ENCODE results near the gene ARAP1.

The ARAP1 gene

GRCh38 chr11:72722050-72722748 lies 30.0 kb downstream of the ARAP1 start:
- H3K4me3 ChIP-seq (ENCODE audit: low read length) = no peak overlapping the region

GRCh38 chr11:72721689-72722049 lies 30.5 kb downstream of the ARAP1 start:
- WGBS (ENCODE audit: insufficient coverage, insufficient read length) = no CpG with 5 or more reads among the region's 13 CpGs
- H3K36me3 ChIP-seq (ENCODE audit: control insufficient read depth, insufficient read depth, low read length) = peaks cover 8% of the 10 kb centered on the region
- H3K27me3 ChIP-seq (ENCODE audit: control insufficient read depth, insufficient read depth, low read length) = no peaks in the 10 kb centered on the region
- no peak overlapping the region for H3K4me3 ChIP-seq (ENCODE audit: low read length)
- no peak overlapping the region for H3K27ac ChIP-seq (ENCODE audit: low read length)
- H3K4me1 ChIP-seq (ENCODE audit: control insufficient read depth, insufficient read depth, low read length) = peaks cover 1% of the 10 kb centered on the region; the same call in 1 of the 2 replicates
- H3K9me3 ChIP-seq (ENCODE audit: control insufficient read depth, insufficient read depth, low read length) = no peaks in the 10 kb centered on the region
- DNase-seq (ENCODE audit: low read depth, low spot score) = no peak

More at GRCh38 chr11:72722050-72722748, 30.0 kb downstream of the ARAP1 start:
- Histone ChIP-seq H3K27me3 (ENCODE audit: control insufficient read depth, insufficient read depth, low read length) (no peaks in the 10 kb centered on the region), H3K36me3 (ENCODE audit: control insufficient read depth, insufficient read depth, low read length) (peaks cover 7% of the 10 kb centered on the region), H3K9me3 (ENCODE audit: control insufficient read depth, insufficient read depth, low read length) (no peaks in the 10 kb centered on the region), H3K4me1 (ENCODE audit: control insufficient read depth, insufficient read depth, low read length) (peaks cover 1% of the 10 kb centered on the region; the same call in 1 of the 2 replicates), H3K27ac (ENCODE audit: low read length) (no peak overlapping the region)
- WGBS (ENCODE audit: insufficient coverage, insufficient read length) = no CpG with 5 or more reads among the region's 10 CpGs
- DNase-seq (ENCODE audit: low read depth, low spot score) = no peak

- Histone ChIP-seq H3K4me1 (ENCODE audit: control insufficient read depth, insufficient read depth, low read length) (peaks cover 1% of the 10 kb centered on the region; the same call in 1 of the 2 replicates), H3K9me3 (ENCODE audit: control insufficient read depth, insufficient read depth, low read length) (no peaks in the 10 kb centered on the region), H3K27me3 (ENCODE audit: control insufficient read depth, insufficient read depth, low read length) (no peaks in the 10 kb centered on the region), H3K36me3 (ENCODE audit: control insufficient read depth, insufficient read depth, low read length) (peaks cover 5% of the 10 kb centered on the region), H3K27ac (ENCODE audit: low read length) (no peak overlapping the region), H3K4me3 (ENCODE audit: low read length) (no peak overlapping the region)
- no peak for DNase-seq (ENCODE audit: low read depth, low spot score)
- no CpG with 5 or more reads among the region's 3 CpGs for WGBS (ENCODE audit: insufficient coverage, insufficient read length)
Measured at GRCh38 chr11:72721276-72721675, 30.9 kb downstream of the ARAP1 start.

- no CpG with 5 or more reads among the region's 4 CpGs for WGBS (ENCODE audit: insufficient coverage, insufficient read length)
- Histone ChIP-seq H3K4me3 (ENCODE audit: low read length) (no peak overlapping the region), H3K9me3 (ENCODE audit: control insufficient read depth, insufficient read depth, low read length) (no peaks in the 10 kb centered on the region), H3K4me1 (ENCODE audit: control insufficient read depth, insufficient read depth, low read length) (peaks cover 1% of the 10 kb centered on the region; the same call in 1 of the 2 replicates), H3K27me3 (ENCODE audit: control insufficient read depth, insufficient read depth, low read length) (no peaks in the 10 kb centered on the region), H3K27ac (ENCODE audit: low read length) (no peak overlapping the region), H3K36me3 (ENCODE audit: control insufficient read depth, insufficient read depth, low read length) (peaks cover 3% of the 10 kb centered on the region; the same call in 1 of the 2 replicates)
- DNase-seq (ENCODE audit: low read depth, low spot score) = no peak
Measured at GRCh38 chr11:72720784-72721183, 31.4 kb downstream of the ARAP1 start.

GRCh38 chr11:72720047-72720446 lies 32.2 kb downstream of the ARAP1 start:
- Histone ChIP-seq H3K27ac (ENCODE audit: low read length) (no peak overlapping the region), H3K36me3 (ENCODE audit: control insufficient read depth, insufficient read depth, low read length) (peaks cover 3% of the 10 kb centered on the region; the same call in 1 of the 2 replicates), H3K9me3 (ENCODE audit: control insufficient read depth, insufficient read depth, low read length) (no peaks in the 10 kb centered on the region), H3K4me3 (ENCODE audit: low read length) (no peak overlapping the region), H3K27me3 (ENCODE audit: control insufficient read depth, insufficient read depth, low read length) (no peaks in the 10 kb centered on the region), H3K4me1 (ENCODE audit: control insufficient read depth, insufficient read depth, low read length) (peaks cover 1% of the 10 kb centered on the region; the same call in 1 of the 2 replicates)
- no CpG with 5 or more reads among the region's 3 CpGs for WGBS (ENCODE audit: insufficient coverage, insufficient read length)
- no peak for DNase-seq (ENCODE audit: low read depth, low spot score)

- 0 out of 2 replicates have a peak, but pooled peaks cover 1% of the 10 kb centered on the region for H3K4me1 ChIP-seq (ENCODE audit: control insufficient read depth, insufficient read depth, low read length)
Measured at GRCh38 chr11:72719551-72719950, 32.7 kb downstream of the ARAP1 start.

GRCh38 chr11:72719144-72719543 lies 33.1 kb downstream of the ARAP1 start:
- no peaks in the 10 kb centered on the region for H3K27me3 ChIP-seq (ENCODE audit: control insufficient read depth, insufficient read depth, low read length)
- no peak overlapping the region for H3K27ac ChIP-seq (ENCODE audit: low read length)
- DNase-seq (ENCODE audit: low read depth, low spot score) = no peak
- 0 out of 2 replicates have a peak, but pooled peaks cover 1% of the 10 kb centered on the region for H3K4me1 ChIP-seq (ENCODE audit: control insufficient read depth, insufficient read depth, low read length)
- no CpG with 5 or more reads among the region's 2 CpGs for WGBS (ENCODE audit: insufficient coverage, insufficient read length)
- no peak overlapping the region for H3K4me3 ChIP-seq (ENCODE audit: low read length)
- H3K9me3 ChIP-seq (ENCODE audit: control insufficient read depth, insufficient read depth, low read length) = no peaks in the 10 kb centered on the region
- H3K36me3 ChIP-seq (ENCODE audit: control insufficient read depth, insufficient read depth, low read length) = peaks cover 3% of the 10 kb centered on the region; the same call in 1 of the 2 replicates

More at GRCh38 chr11:72719551-72719950, 32.7 kb downstream of the ARAP1 start:
- Histone ChIP-seq H3K36me3 (ENCODE audit: control insufficient read depth, insufficient read depth, low read length) (peaks cover 3% of the 10 kb centered on the region; the same call in 1 of the 2 replicates), H3K27ac (ENCODE audit: low read length) (no peak overlapping the region), H3K4me3 (ENCODE audit: low read length) (no peak overlapping the region), H3K27me3 (ENCODE audit: control insufficient read depth, insufficient read depth, low read length) (no peaks in the 10 kb centered on the region), H3K9me3 (ENCODE audit: control insufficient read depth, insufficient read depth, low read length) (no peaks in the 10 kb centered on the region)
- no CpG with 5 or more reads among the region's 4 CpGs for WGBS (ENCODE audit: insufficient coverage, insufficient read length)
- no peak for DNase-seq (ENCODE audit: low read depth, low spot score)

- no CpG with 5 or more reads among the region's 9 CpGs for WGBS (ENCODE audit: insufficient coverage, insufficient read length)
- no peak for DNase-seq (ENCODE audit: low read depth, low spot score)
- 0 out of 2 replicates have a peak, but pooled peaks cover 1% of the 10 kb centered on the region for H3K4me1 ChIP-seq (ENCODE audit: control insufficient read depth, insufficient read depth, low read length)
- H3K36me3 ChIP-seq (ENCODE audit: control insufficient read depth, insufficient read depth, low read length) = peaks cover 3% of the 10 kb centered on the region; the same call in 1 of the 2 replicates
- no peaks in the 10 kb centered on the region for H3K27me3 ChIP-seq (ENCODE audit: control insufficient read depth, insufficient read depth, low read length)
- no peak overlapping the region for H3K4me3 ChIP-seq (ENCODE audit: low read length)
- no peak overlapping the region for H3K27ac ChIP-seq (ENCODE audit: low read length)
- H3K9me3 ChIP-seq (ENCODE audit: control insufficient read depth, insufficient read depth, low read length) = no peaks in the 10 kb centered on the region
Measured at GRCh38 chr11:72718101-72718501, 34.1 kb downstream of the ARAP1 start.

- Histone ChIP-seq H3K4me1 (ENCODE audit: control insufficient read depth, insufficient read depth, low read length) (no peaks in the 10 kb centered on the region), H3K36me3 (ENCODE audit: control insufficient read depth, insufficient read depth, low read length) (peaks cover 3% of the 10 kb centered on the region; the same call in 1 of the 2 replicates), H3K4me3 (ENCODE audit: low read length) (no peak overlapping the region), H3K27me3 (ENCODE audit: control insufficient read depth, insufficient read depth, low read length) (no peaks in the 10 kb centered on the region), H3K27ac (ENCODE audit: low read length) (no peak overlapping the region), H3K9me3 (ENCODE audit: control insufficient read depth, insufficient read depth, low read length) (no peaks in the 10 kb centered on the region)
- no CpG with 5 or more reads among the region's 14 CpGs for WGBS (ENCODE audit: insufficient coverage, insufficient read length)
- DNase-seq (ENCODE audit: low read depth, low spot score) = no peak
Measured at GRCh38 chr11:72716788-72717435, 35.3 kb downstream of the ARAP1 start.

- no CpG with 5 or more reads among the region's 7 CpGs for WGBS (ENCODE audit: insufficient coverage, insufficient read length)
- Histone ChIP-seq H3K4me1 (ENCODE audit: control insufficient read depth, insufficient read depth, low read length) (no peaks in the 10 kb centered on the region), H3K27ac (ENCODE audit: low read length) (no peak overlapping the region), H3K27me3 (ENCODE audit: control insufficient read depth, insufficient read depth, low read length) (no peaks in the 10 kb centered on the region), H3K9me3 (ENCODE audit: control insufficient read depth, insufficient read depth, low read length) (no peaks in the 10 kb centered on the region), H3K4me3 (ENCODE audit: low read length) (no peak overlapping the region), H3K36me3 (ENCODE audit: control insufficient read depth, insufficient read depth, low read length) (peaks cover 3% of the 10 kb centered on the region; the same call in 1 of the 2 replicates)
- DNase-seq (ENCODE audit: low read depth, low spot score) = no peak
Measured at GRCh38 chr11:72716290-72716689, 35.9 kb downstream of the ARAP1 start.
